GM10847 (cell line): ENCODE results near the gene TANC1.

ENCODE experiments used
- POLR2A ChIP-seq: IDR thresholded peaks from 2 replicates; pipeline ENCODE4 v1.6.1; 2011; ENCODE audit not compliant: insufficient read length; ENCODE audit errors: extremely low read depth

TANC1 gene

DNA sequence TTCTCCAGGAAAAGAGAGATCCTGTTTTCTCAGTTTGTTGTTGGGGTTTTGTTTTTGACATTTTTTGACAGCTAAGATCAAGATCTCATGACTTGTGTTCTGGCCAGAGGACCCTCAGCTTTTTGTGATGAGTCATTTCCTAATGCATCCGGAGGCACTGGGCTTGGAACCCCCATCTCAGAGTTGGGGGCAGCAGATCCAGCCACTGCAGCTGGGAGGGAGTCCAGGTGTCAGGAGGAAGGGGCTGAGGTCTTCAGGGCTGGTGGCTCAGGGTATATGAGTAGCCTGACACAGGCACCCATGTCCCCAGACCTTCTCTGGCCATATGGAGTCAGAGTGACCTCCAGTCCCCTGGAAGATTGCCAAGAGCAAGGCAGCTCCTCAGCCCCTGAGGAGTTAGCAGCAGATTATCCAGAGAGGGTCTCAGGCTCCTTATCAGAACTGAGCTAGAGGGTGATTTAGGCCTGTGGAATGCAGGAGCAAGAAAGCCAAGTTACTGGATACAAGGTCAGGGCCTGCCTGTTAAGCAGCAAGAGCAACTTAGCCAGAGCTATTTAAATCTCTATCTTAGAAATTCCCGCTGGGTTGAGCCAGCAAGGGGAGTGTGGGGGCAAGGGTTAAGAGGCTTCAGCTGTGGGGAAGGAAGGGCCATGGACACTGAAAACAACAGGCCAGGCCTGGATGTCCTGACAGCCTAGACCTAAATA, 62.4 kb downstream of the TANC1 start:
- no peak for TF ChIP-seq POLR2A

- TF ChIP-seq POLR2A, result no peak
These were observed 63.7 kb downstream of the TANC1 start for GRCh38 chr2:159032146-159032545.

DNA sequence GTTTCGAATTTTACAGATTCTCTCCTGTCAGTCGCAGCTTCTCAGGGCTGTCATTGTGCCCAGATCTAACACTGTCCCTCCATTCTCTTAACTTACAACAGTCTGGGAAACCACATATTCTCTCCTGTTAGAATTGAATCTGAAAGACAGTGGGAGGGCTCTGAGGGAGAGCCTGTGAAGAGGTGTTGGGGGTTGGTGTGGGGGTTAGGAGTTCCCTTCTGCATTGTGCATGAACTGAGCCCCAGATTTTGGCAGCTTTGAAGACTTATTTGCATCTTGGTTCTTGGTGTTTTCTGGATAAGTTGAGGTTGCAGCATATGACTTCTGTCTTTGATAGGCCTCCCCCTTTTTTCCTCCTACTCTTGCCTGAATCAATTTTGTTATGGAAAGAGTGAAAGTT, 64.1 kb downstream of the TANC1 start:
- no peak for TF ChIP-seq POLR2A

- no peak for TF ChIP-seq POLR2A
These were observed 66.3 kb downstream of the TANC1 start for GRCh38 chr2:159034713-159035112.

DNA sequence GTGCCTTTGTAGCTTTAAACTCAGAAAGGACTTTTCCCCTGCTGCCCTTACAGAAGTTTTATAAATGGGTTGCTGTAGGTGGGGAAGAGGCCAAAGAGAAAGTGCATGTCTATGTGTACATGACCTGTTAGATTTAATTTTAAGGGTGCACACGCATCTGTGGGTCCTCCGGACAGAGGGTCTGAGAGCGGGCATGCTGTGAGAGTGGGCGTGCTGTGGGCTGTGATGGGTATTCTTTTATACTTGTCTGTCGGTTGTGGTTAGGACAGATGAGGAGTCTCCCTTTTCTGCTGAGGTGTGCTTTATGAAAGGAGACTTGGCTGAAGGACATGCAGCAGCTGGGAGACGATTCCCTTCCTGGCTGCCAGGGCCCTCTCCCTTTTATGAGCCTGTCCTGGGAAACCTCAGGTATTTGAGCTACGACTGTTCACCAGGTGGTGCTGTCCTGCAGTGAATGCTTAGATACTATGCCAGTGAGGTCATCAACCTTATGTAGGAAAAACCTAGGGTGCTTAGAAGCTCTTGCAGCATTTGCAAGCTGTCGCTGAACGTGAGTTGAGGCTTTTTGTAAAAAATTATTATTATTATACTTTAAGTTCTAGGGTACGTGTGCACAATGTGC, 67.5 kb downstream of the TANC1 start:
- no peak for TF ChIP-seq POLR2A

DNA sequence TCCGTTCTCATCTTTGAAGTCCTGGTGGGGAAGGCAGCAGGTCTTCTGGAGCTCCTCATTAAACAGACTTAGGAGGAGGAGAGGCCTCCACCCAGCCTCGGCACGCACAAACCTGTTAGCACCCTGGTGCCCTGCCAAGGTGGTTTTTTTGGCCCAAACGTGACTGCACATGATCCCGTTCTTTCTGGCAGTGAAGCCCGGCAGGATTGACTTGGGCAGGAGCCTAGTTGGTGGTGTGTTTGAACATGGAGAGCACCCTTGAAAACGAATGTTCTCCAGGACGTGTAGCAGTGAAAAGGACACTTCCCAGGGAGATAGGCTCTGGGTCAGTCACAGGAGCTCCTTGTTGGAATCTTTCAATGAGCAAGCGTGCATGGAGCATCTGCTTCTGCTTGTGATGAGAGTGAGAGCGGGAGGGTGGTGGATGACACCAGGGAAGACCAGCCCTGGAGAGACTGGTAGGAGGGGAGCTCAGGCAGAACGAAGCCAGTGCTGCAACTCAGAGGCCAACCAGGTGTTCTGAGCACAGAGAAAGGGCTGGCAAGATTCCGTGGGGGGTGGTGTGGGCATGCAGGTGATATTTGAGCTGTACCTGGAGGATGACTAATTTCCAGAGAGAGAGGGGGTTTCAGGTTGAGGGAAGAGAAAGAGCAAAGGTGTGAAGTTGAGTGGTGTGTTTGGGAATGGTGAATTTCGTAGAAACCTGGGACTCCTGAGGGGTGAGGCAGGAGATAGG, 73.8 kb downstream of the TANC1 start:
- no peak for TF ChIP-seq POLR2A

- TF ChIP-seq POLR2A, result no peak
These were observed 75.3 kb downstream of the TANC1 start for GRCh38 chr2:159043710-159044109.

- no peak for TF ChIP-seq POLR2A
These were observed 76.4 kb downstream of the TANC1 start for GRCh38 chr2:159044804-159045286.

DNA sequence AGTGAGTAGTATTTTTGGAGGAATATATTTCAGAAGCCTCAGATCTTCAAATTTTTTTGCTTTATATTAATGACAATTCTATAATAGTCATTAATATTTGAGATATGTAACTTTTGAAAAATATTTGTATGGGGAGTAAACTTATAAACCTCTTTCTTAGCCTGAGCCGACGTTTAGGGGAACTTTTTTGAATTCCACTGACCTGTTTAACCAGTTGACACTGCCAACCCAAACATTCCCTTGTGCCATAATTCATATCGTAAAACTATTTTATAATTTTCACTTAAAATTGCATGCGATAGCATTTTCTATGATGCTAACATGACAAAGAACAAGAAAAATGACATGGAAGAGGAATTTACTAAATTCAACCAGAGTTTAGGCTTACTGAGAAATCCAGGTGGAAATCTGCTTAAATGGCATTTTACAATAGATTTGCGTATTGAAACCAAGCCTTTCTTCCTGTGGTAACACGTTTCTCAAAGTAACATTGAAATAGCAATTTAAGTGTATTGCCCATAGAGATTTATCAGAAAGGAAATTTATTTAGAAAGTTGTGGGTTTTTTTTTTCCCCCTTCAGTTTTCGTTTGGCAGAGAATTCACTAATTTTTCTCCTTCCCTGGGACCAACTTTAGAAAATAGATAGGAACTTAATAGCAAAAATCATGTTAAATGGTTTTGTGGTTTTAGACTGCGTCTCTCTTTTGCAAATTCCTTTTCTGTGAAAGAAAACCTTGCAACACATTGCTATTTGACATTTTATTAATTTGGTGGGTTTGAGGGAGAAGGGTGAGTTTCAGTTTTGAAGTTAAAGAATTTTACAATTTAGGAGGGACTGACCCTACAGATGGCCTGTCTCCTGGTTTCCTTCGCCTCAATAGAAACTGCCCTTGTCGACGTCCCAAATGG, 77.4 kb downstream of the TANC1 start:
- TF ChIP-seq POLR2A, result no peak

DNA sequence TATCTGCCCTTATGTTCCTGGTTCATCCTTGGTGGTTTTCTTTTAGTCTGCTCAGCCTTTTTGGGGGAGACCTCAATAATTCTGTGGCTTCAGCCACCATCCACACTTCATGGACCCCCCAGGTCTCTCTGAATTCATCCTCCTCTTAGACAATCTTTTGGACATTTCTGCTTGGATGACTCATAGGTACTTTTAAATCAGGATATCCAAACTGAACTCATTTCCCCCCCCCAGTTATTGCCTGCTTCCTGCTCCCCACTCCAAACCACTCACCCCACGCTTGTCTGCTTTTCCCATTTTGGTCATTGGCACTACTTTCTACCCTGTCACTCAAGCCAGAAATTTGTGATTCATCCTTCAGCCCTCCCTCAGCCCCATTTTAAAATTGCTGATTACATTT, 78.5 kb downstream of the TANC1 start:
- no peak for TF ChIP-seq POLR2A

DNA sequence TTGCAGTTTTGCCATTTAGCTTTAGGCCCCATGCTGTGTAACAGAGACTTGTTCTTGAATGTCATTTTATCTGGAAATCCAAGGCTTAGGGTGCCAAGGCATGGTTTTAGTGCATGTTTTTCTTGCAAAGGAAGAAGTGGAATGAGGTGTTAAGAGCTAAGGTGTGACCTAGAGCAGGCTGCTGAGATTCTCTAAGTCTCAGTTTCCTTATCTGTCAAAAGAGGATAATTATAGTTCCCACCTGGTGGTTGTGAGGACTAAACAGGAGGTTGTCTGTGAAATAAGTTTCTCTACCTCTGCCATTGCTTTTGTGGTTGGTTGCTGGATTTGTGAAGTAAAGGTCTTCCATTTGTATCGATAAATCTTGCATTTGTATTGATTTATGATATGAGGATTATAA, 82.0 kb downstream of the TANC1 start:
- no peak for TF ChIP-seq POLR2A

- no peak for TF ChIP-seq POLR2A
These were observed 82.7 kb downstream of the TANC1 start for GRCh38 chr2:159051133-159051532.

DNA sequence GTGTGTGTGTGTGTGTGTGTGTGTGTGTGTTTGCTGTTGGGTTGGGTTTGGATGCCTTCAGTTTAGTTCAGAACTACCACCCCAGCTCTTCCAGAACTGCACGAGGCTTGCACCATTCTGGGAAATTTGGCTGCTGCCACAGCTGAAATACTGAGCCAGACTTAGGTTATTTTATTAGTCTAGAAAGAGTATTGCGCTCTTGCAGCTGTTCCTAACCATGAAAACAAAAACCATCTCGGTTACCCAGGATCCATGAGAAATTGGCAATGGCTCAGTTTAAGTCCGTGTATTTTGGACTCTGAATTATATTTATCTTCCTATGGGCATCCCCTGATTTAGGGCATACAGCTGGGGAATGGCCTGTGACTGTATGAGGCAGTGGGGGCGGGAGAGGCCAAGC, 83.2 kb downstream of the TANC1 start:
- no peak for TF ChIP-seq POLR2A

DNA sequence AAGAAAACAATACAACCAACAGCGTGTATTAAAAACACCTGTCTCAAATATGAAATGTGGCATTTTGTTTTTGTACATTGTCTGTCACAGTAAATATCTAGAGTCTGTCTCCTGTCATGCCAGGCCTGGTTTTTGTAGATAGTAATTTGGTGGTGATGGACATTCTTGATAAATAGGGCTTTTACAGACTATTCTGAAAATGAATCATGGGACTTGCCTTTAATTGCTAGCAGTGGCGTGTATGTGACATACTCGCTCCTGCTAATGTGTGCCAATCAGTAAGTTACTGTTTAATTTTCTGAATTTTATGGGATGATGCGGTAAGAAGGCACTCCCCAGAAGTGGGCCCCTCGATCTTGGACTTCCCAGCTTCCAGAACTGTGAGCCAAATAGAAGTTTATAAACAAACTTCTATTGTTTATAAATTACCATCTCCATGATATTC, 83.7 kb downstream of the TANC1 start:
- no peak for TF ChIP-seq POLR2A
